WTC11 (cell line): Measurements from ENCODE around the gene MYO5C. TPM values are rescaled to one million over a fixed set of nuclear protein-coding genes. Genes with fewer than 3 reads are reported as not detected.

Source experiments
- ATAC-seq: fragments of 200-7000 bp; cut with Tn5 transposase; 2 replicates; pipeline ENCODE4 v1.10.0; 2021; ENCODE audit warnings: mild to moderate bottlenecking, moderate library complexity
- CTCF ChIA-PET: fragments of 300-600 bp; sonication (Branson Sonifier 250); formaldehyde crosslinking; loops from one replicate; lab custom pipeline; 2021; ENCODE audit warnings: antibody characterized with exemption; lab: Charles Lee
- POLR2A ChIA-PET: fragments of 350-600 bp; sonication (Branson Sonifier 250); formaldehyde crosslinking; loops from one replicate; lab custom pipeline; 2021; ENCODE audit warnings: antibody characterized with exemption; lab: Charles Lee
- DNase-seq: peaks from one replicate; pipeline ENCODE4 v3.0.0; 2021; ENCODE audit warnings: low spot score
- H3K27ac Mint-ChIP-seq: 2 replicates; pipeline ENCODE4 v1.8.0; 2021; ENCODE audit warnings: mixed read lengths
- H3K27me3 Mint-ChIP-seq: 2 replicates; pipeline ENCODE4 v1.8.0; 2021; ENCODE audit warnings: low read depth, mild to moderate bottlenecking, moderate library complexity, mixed read lengths
- H3K36me3 Mint-ChIP-seq: 2 replicates; pipeline ENCODE4 v1.8.0; 2021; ENCODE audit warnings: mixed read lengths
- H3K4me1 Mint-ChIP-seq: 2 replicates; pipeline ENCODE4 v1.8.0; 2022; ENCODE audit warnings: mixed read lengths
- H3K4me3 Mint-ChIP-seq: 2 replicates; pipeline ENCODE4 v1.8.0; 2021; ENCODE audit warnings: mild to moderate bottlenecking, moderate library complexity, mixed read lengths
- H3K9me3 Mint-ChIP-seq: 2 replicates; pipeline ENCODE4 v1.8.0; 2021; ENCODE audit warnings: mixed read lengths
- ELF4 ChIP-seq: sonication (generic); formaldehyde crosslinking; IDR thresholded peaks from 2 replicates; pipeline ENCODE4 v1.8.1; 2022; ENCODE audit warnings: low read depth, mild to moderate bottlenecking, moderate library complexity, missing genetic modification reagents
- ESRRA ChIP-seq: sonication (generic); formaldehyde crosslinking; IDR thresholded peaks from 2 replicates; pipeline ENCODE4 v1.8.1; 2022; ENCODE audit warnings: mild to moderate bottlenecking, missing genetic modification reagents, borderline replicate concordance
- ETV6 ChIP-seq: sonication (generic); formaldehyde crosslinking; IDR thresholded peaks from 2 replicates; pipeline ENCODE4 v1.8.1; 2022; ENCODE audit warnings: mild to moderate bottlenecking, missing genetic modification reagents
- FOXP1 ChIP-seq: sonication (generic); formaldehyde crosslinking; IDR thresholded peaks from 2 replicates; pipeline ENCODE4 v1.8.0; 2022; ENCODE audit warnings: missing genetic modification reagents, mild to moderate bottlenecking, moderate library complexity, borderline replicate concordance
- JUN ChIP-seq: sonication (generic); formaldehyde crosslinking; IDR thresholded peaks from 2 replicates; pipeline ENCODE4 v1.8.0; 2023; ENCODE audit warnings: mild to moderate bottlenecking, missing genetic modification reagents
- NFYB ChIP-seq: sonication (generic); formaldehyde crosslinking; conservative IDR thresholded peaks from 2 replicates; pipeline ENCODE4 v1.8.0; 2022; ENCODE audit warnings: low read depth, missing genetic modification reagents
- NR2C2 ChIP-seq: sonication (generic); formaldehyde crosslinking; IDR thresholded peaks from 2 replicates; pipeline ENCODE4 v1.8.0; 2022; ENCODE audit warnings: mild to moderate bottlenecking, missing genetic modification reagents
- OVOL2 ChIP-seq: fragments of 250-450 bp; sonication (Bioruptor Pico); IDR thresholded peaks from 2 replicates; pipeline ENCODE4 v1.9.0; 2021; ENCODE audit warnings: mild to moderate bottlenecking, borderline replicate concordance
- PRRX2 ChIP-seq: fragments of 250-450 bp; sonication (Bioruptor Pico); IDR thresholded peaks from 2 replicates; pipeline ENCODE4 v1.8.0; 2021; ENCODE audit warnings: mild to moderate bottlenecking
- RELA ChIP-seq: sonication (generic); formaldehyde crosslinking; IDR thresholded peaks from 2 replicates; pipeline ENCODE4 v1.8.1; 2022; ENCODE audit warnings: missing genetic modification reagents, mild to moderate bottlenecking, borderline replicate concordance
- RORB ChIP-seq: fragments of 250-450 bp; sonication (Bioruptor Pico); IDR thresholded peaks from 2 replicates; pipeline ENCODE4 v1.9.0; 2021; ENCODE audit warnings: mild to moderate bottlenecking
- SMAD3 ChIP-seq: sonication (generic); formaldehyde crosslinking; IDR thresholded peaks from 2 replicates; pipeline ENCODE4 v1.8.0; 2022; ENCODE audit warnings: missing genetic modification reagents, mild to moderate bottlenecking, borderline replicate concordance
- TCF7 ChIP-seq: sonication (generic); formaldehyde crosslinking; IDR thresholded peaks from 2 replicates; pipeline ENCODE4 v1.8.0; 2022; ENCODE audit warnings: mild to moderate bottlenecking, low read depth, missing genetic modification reagents, moderate library complexity
- ZMAT4 ChIP-seq: fragments of 250-450 bp; sonication (Bioruptor Pico); IDR thresholded peaks from 2 replicates; pipeline ENCODE4 v1.9.0; 2021; ENCODE audit warnings: mild to moderate bottlenecking
- ZNF138 ChIP-seq: sonication (generic); formaldehyde crosslinking; conservative IDR thresholded peaks from 2 replicates; pipeline ENCODE4 v1.8.1; 2022; ENCODE audit warnings: mild to moderate bottlenecking, moderate library complexity, missing genetic modification reagents
- ZNF532 ChIP-seq: fragments of 250-450 bp; sonication (Bioruptor Pico); IDR thresholded peaks from 2 replicates; pipeline ENCODE4 v1.9.0; 2021; ENCODE audit warnings: mild to moderate bottlenecking, borderline replicate concordance
- total RNA-seq: library from RNA; stranded (reverse); gene quantifications from 3 replicates; pipeline ENCODE4 v1.2.3, GENCODE V29; 2021
- TF ChIP-seq, protein P1 (sequence below): sonication (generic); formaldehyde crosslinking; IDR thresholded peaks from 2 replicates; pipeline ENCODE4 v1.8.1; 2023; ENCODE audit warnings: mild to moderate bottlenecking, missing genetic modification reagents, moderate library complexity
- TF ChIP-seq, protein P2 (sequence below): sonication (generic); formaldehyde crosslinking; IDR thresholded peaks from 2 replicates; pipeline ENCODE4 v1.8.1; 2023; ENCODE audit warnings: mild to moderate bottlenecking, missing genetic modification reagents, borderline replicate concordance
- TF ChIP-seq, protein P3 (sequence below): sonication (generic); formaldehyde crosslinking; IDR thresholded peaks from 2 replicates; pipeline ENCODE4 v1.8.1; 2023; ENCODE audit warnings: mild to moderate bottlenecking, missing genetic modification reagents

The MYO5C gene
- total RNA-seq, 1 experiment from 2014 or later, result 25.3 TPM

GRCh38 chr15:52243286-52243685, 52.3 kb downstream of the MYO5C start:
- Mint-ChIP-seq H3K4me1 (no peaks in the 10 kb centered on the region), H3K4me3 (no peak overlapping the region), H3K36me3 (peaks cover 75% of the 10 kb centered on the region), H3K27ac (no peak overlapping the region), H3K9me3 (no peaks in the 10 kb centered on the region), H3K27me3 (no peaks in the 10 kb centered on the region; the same call in 1 of the 2 replicates)
- ATAC-seq, result no peak
- POLR2A ChIA-PET, result no interaction called here
- TF ChIP-seq RELA (CRISPR knock-in tag), result no peak
- no peak for TF ChIP-seq ZNF532 (CRISPR knock-in tag)
- no peak for TF ChIP-seq JUN (CRISPR knock-in tag)
- TF ChIP-seq, protein P1, sequence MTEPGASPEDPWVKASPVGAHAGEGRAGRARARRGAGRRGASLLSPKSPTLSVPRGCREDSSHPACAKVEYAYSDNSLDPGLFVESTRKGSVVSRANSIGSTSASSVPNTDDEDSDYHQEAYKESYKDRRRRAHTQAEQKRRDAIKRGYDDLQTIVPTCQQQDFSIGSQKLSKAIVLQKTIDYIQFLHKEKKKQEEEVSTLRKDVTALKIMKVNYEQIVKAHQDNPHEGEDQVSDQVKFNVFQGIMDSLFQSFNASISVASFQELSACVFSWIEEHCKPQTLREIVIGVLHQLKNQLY, result no peak
- no peak for TF ChIP-seq ELF4 (CRISPR knock-in tag)
- no peak for TF ChIP-seq FOXP1
- no peak for TF ChIP-seq OVOL2 (CRISPR knock-in tag)
- TF ChIP-seq ESRRA (CRISPR knock-in tag), result no peak
- TF ChIP-seq ETV6 (CRISPR knock-in tag), result no peak
- TF ChIP-seq PRRX2, result no peak
- no peak for TF ChIP-seq ZMAT4 (CRISPR knock-in tag)
- TF ChIP-seq TCF7 (CRISPR knock-in tag), result no peak
- no peak for TF ChIP-seq ZNF138 (CRISPR knock-in tag)
- no peak for TF ChIP-seq NFYB
- TF ChIP-seq, protein P2, sequence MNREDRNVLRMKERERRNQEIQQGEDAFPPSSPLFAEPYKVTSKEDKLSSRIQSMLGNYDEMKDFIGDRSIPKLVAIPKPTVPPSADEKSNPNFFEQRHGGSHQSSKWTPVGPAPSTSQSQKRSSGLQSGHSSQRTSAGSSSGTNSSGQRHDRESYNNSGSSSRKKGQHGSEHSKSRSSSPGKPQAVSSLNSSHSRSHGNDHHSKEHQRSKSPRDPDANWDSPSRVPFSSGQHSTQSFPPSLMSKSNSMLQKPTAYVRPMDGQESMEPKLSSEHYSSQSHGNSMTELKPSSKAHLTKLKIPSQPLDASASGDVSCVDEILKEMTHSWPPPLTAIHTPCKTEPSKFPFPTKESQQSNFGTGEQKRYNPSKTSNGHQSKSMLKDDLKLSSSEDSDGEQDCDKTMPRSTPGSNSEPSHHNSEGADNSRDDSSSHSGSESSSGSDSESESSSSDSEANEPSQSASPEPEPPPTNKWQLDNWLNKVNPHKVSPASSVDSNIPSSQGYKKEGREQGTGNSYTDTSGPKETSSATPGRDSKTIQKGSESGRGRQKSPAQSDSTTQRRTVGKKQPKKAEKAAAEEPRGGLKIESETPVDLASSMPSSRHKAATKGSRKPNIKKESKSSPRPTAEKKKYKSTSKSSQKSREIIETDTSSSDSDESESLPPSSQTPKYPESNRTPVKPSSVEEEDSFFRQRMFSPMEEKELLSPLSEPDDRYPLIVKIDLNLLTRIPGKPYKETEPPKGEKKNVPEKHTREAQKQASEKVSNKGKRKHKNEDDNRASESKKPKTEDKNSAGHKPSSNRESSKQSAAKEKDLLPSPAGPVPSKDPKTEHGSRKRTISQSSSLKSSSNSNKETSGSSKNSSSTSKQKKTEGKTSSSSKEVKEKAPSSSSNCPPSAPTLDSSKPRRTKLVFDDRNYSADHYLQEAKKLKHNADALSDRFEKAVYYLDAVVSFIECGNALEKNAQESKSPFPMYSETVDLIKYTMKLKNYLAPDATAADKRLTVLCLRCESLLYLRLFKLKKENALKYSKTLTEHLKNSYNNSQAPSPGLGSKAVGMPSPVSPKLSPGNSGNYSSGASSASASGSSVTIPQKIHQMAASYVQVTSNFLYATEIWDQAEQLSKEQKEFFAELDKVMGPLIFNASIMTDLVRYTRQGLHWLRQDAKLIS (CRISPR knock-in tag), result no peak
- TF ChIP-seq NR2C2, result no peak
- TF ChIP-seq RORB (CRISPR knock-in tag), result no peak
- TF ChIP-seq, protein P3, sequence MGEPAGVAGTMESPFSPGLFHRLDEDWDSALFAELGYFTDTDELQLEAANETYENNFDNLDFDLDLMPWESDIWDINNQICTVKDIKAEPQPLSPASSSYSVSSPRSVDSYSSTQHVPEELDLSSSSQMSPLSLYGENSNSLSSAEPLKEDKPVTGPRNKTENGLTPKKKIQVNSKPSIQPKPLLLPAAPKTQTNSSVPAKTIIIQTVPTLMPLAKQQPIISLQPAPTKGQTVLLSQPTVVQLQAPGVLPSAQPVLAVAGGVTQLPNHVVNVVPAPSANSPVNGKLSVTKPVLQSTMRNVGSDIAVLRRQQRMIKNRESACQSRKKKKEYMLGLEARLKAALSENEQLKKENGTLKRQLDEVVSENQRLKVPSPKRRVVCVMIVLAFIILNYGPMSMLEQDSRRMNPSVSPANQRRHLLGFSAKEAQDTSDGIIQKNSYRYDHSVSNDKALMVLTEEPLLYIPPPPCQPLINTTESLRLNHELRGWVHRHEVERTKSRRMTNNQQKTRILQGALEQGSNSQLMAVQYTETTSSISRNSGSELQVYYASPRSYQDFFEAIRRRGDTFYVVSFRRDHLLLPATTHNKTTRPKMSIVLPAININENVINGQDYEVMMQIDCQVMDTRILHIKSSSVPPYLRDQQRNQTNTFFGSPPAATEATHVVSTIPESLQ (CRISPR knock-in tag), result no peak
- no peak for TF ChIP-seq SMAD3 (CRISPR knock-in tag)
- CTCF ChIA-PET, result no interaction called here
- no peak for DNase-seq
